Measurements from ENCODE around the gene KANSL1.

DNA sequence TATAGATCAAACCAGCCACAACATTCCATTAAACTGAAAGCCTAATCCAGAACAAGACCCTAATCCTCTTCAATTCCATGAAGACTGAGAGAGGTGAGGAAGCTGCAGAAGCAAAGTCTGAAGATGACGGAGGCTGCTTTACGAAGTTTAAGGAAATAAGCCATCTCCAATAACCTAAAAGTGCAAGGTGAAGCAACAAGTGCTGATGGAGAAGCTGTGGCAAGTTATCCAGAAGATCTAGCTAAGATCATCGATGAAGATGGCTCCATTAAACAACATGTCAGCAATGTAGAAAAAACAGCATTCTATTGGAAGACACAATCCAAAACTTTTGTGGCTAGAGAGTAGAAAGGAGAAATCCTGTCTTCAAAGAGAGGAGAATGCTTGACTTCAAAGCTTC is 69.6 kb downstream of the KANSL1 start:
- TF ChIP-seq, protein P1, sequence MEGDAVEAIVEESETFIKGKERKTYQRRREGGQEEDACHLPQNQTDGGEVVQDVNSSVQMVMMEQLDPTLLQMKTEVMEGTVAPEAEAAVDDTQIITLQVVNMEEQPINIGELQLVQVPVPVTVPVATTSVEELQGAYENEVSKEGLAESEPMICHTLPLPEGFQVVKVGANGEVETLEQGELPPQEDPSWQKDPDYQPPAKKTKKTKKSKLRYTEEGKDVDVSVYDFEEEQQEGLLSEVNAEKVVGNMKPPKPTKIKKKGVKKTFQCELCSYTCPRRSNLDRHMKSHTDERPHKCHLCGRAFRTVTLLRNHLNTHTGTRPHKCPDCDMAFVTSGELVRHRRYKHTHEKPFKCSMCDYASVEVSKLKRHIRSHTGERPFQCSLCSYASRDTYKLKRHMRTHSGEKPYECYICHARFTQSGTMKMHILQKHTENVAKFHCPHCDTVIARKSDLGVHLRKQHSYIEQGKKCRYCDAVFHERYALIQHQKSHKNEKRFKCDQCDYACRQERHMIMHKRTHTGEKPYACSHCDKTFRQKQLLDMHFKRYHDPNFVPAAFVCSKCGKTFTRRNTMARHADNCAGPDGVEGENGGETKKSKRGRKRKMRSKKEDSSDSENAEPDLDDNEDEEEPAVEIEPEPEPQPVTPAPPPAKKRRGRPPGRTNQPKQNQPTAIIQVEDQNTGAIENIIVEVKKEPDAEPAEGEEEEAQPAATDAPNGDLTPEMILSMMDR (IDR thresholded peaks at IDR 0.05), result no peak
- TF ChIP-seq EZH2 (IDR thresholded peaks at IDR 0.05; ENCODE audit: borderline replicate concordance, insufficient read depth, low read depth, low read length, poor library complexity, severe bottlenecking), result no peak
